SK-N-SH treated with all-trans-retinoic acid at 6 μM for 48 hours (cell line): ENCODE data around the gene GRIN3A.

Source experiments
- ATAC-seq: fragments of 200-7000 bp; cut with Tn5 transposase; 3 replicates; pipeline ENCODE4 v1.9.1; 2020; ENCODE audit warnings: mild to moderate bottlenecking, moderate library complexity
- ARNTL ChIP-seq: fragments of 450-650 bp; formaldehyde crosslinking; IDR thresholded peaks from 2 replicates; pipeline ENCODE4 v1.5.0; 2020; ENCODE audit warnings: low read depth, mild to moderate bottlenecking, moderate library complexity, borderline replicate concordance
- BACH2 ChIP-seq: fragments of 250-450 bp; sonication (Bioruptor Pico); IDR thresholded peaks from 2 replicates; pipeline ENCODE4 v1.9.0; 2021; ENCODE audit warnings: mild to moderate bottlenecking, borderline replicate concordance
- CSDC2 ChIP-seq: fragments of 250-450 bp; sonication (Bioruptor Pico); IDR thresholded peaks from 2 replicates; pipeline ENCODE4 v1.5.0; 2020; ENCODE audit warnings: mild to moderate bottlenecking, moderate library complexity
- CSRNP3 ChIP-seq: fragments of 250-450 bp; sonication (Bioruptor Pico); IDR thresholded peaks from 2 replicates; pipeline ENCODE4 v1.5.1; 2021; ENCODE audit warnings: mild to moderate bottlenecking, moderate library complexity
- ESRRG ChIP-seq: fragments of 250-450 bp; sonication (Bioruptor Pico); IDR thresholded peaks from 2 replicates; pipeline ENCODE4 v1.6.1; 2021; ENCODE audit warnings: mild to moderate bottlenecking
- GLIS3 ChIP-seq: fragments of 250-450 bp; sonication (Bioruptor Pico); IDR thresholded peaks from 2 replicates; pipeline ENCODE4 v1.5.0; 2020; ENCODE audit warnings: mild to moderate bottlenecking, moderate library complexity
- ISL1 ChIP-seq: fragments of 250-450 bp; sonication (Bioruptor Pico); IDR thresholded peaks from 2 replicates; pipeline ENCODE4 v2.1.2; 2022; ENCODE audit warnings: mild to moderate bottlenecking, moderate library complexity
- OSR1 ChIP-seq: fragments of 250-450 bp; sonication (Bioruptor Pico); IDR thresholded peaks from 2 replicates; pipeline ENCODE4 v1.8.0; 2022; ENCODE audit warnings: moderate library complexity, mild to moderate bottlenecking, inconsistent platforms
- PPARA ChIP-seq: fragments of 250-450 bp; sonication (Bioruptor Pico); IDR thresholded peaks from 2 replicates; pipeline ENCODE4 v1.5.0; 2020; ENCODE audit warnings: mild to moderate bottlenecking, borderline replicate concordance
- RARB ChIP-seq: fragments of 250-450 bp; sonication (Bioruptor Pico); IDR thresholded peaks from 2 replicates; pipeline ENCODE4 v1.8.0; 2021; ENCODE audit warnings: mild to moderate bottlenecking, moderate library complexity
- SNAI2 ChIP-seq: fragments of 250-450 bp; sonication (Bioruptor Pico); IDR thresholded peaks from 2 replicates; pipeline ENCODE4 v1.5.0; 2020; ENCODE audit warnings: mild to moderate bottlenecking, moderate library complexity
- TCF4 ChIP-seq: fragments of 250-450 bp; sonication (Bioruptor Pico); IDR thresholded peaks from 2 replicates; pipeline ENCODE4 v1.8.0; 2021; ENCODE audit warnings: mild to moderate bottlenecking, moderate library complexity, borderline replicate concordance
- TOX ChIP-seq: fragments of 250-450 bp; sonication (Bioruptor Pico); IDR thresholded peaks from 2 replicates; pipeline ENCODE4 v1.8.0; 2021; ENCODE audit warnings: mild to moderate bottlenecking, moderate library complexity, borderline replicate concordance
- TSHZ2 ChIP-seq: fragments of 250-450 bp; sonication (Bioruptor Pico); IDR thresholded peaks from 2 replicates; pipeline ENCODE4 v1.5.0; 2020; ENCODE audit warnings: mild to moderate bottlenecking, moderate library complexity
- ZC3H10 ChIP-seq: fragments of 250-450 bp; sonication (Bioruptor Pico); IDR thresholded peaks from 2 replicates; pipeline ENCODE4 v1.5.1; 2021; ENCODE audit warnings: mild to moderate bottlenecking, moderate library complexity
- ZFP3 ChIP-seq: fragments of 250-450 bp; sonication (Bioruptor Pico); IDR thresholded peaks from 2 replicates; pipeline ENCODE4 v1.5.0; 2020; ENCODE audit warnings: mild to moderate bottlenecking, moderate library complexity
- ZFP30 ChIP-seq: fragments of 450-650 bp; formaldehyde crosslinking; IDR thresholded peaks from 2 replicates; pipeline ENCODE4 v1.5.0; 2022; ENCODE audit warnings: mild to moderate bottlenecking, moderate library complexity
- ZNF565 ChIP-seq: fragments of 450-650 bp; formaldehyde crosslinking; conservative IDR thresholded peaks from 2 replicates; pipeline ENCODE4 v1.5.0; 2020; ENCODE audit warnings: low read depth, mild to moderate bottlenecking, moderate library complexity
- ZNF70 ChIP-seq: fragments of 450-650 bp; formaldehyde crosslinking; IDR thresholded peaks from 2 replicates; pipeline ENCODE4 v1.5.0; 2020; ENCODE audit warnings: mild to moderate bottlenecking, moderate library complexity
- ZNF8 ChIP-seq: fragments of 450-650 bp; formaldehyde crosslinking; IDR thresholded peaks from 2 replicates; pipeline ENCODE4 v1.5.0; 2020; ENCODE audit warnings: mild to moderate bottlenecking, moderate library complexity
- TF ChIP-seq, protein P1 (sequence below): fragments of 250-450 bp; sonication (Bioruptor Pico); IDR thresholded peaks from 2 replicates; pipeline ENCODE4 v1.8.0; 2020; ENCODE audit warnings: mild to moderate bottlenecking, moderate library complexity, borderline replicate concordance
- TF ChIP-seq, protein P2 (sequence below): fragments of 250-450 bp; sonication (Bioruptor Pico); IDR thresholded peaks from 2 replicates; pipeline ENCODE4 v1.5.1; 2020; ENCODE audit warnings: low read depth, mild to moderate bottlenecking, moderate library complexity
- TF ChIP-seq, protein P3 (sequence below): fragments of 250-450 bp; sonication (Bioruptor Pico); IDR thresholded peaks from 2 replicates; pipeline ENCODE4 v1.8.0; 2021; ENCODE audit warnings: low read depth, mild to moderate bottlenecking, moderate library complexity, borderline replicate concordance

The GRIN3A gene

DNA sequence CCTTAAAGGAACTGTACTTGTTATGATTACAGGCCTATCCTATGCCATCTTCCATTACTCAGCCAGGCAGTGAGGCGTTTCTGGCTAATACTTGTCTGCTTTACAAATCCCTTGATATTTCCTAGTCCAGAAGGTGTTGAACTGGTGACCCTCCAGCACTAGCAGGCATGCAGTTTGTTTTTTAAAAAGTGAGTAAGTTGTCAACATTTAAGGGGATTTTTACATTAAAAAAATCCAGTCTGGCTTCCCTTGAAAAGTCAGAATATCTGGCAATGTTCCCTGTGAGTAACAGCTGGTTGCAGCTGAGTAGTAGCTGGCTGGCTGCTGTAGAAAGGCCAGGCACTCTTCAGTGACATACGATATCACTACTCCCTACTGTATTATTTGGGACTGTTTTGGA, 21.8 kb downstream of the GRIN3A start:
- no peak for ATAC-seq
- no peak for TF ChIP-seq ISL1
- TF ChIP-seq ZFP3: no peak
- TF ChIP-seq, protein P1, sequence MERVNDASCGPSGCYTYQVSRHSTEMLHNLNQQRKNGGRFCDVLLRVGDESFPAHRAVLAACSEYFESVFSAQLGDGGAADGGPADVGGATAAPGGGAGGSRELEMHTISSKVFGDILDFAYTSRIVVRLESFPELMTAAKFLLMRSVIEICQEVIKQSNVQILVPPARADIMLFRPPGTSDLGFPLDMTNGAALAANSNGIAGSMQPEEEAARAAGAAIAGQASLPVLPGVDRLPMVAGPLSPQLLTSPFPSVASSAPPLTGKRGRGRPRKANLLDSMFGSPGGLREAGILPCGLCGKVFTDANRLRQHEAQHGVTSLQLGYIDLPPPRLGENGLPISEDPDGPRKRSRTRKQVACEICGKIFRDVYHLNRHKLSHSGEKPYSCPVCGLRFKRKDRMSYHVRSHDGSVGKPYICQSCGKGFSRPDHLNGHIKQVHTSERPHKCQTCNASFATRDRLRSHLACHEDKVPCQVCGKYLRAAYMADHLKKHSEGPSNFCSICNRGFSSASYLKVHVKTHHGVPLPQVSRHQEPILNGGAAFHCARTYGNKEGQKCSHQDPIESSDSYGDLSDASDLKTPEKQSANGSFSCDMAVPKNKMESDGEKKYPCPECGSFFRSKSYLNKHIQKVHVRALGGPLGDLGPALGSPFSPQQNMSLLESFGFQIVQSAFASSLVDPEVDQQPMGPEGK: no peak
- no peak for TF ChIP-seq CSRNP3 (CRISPR knock-in tag)
- no peak for TF ChIP-seq TOX (CRISPR knock-in tag)
- TF ChIP-seq PPARA (CRISPR knock-in tag): no peak
- TF ChIP-seq ZFP30: no peak
- TF ChIP-seq, protein P2, sequence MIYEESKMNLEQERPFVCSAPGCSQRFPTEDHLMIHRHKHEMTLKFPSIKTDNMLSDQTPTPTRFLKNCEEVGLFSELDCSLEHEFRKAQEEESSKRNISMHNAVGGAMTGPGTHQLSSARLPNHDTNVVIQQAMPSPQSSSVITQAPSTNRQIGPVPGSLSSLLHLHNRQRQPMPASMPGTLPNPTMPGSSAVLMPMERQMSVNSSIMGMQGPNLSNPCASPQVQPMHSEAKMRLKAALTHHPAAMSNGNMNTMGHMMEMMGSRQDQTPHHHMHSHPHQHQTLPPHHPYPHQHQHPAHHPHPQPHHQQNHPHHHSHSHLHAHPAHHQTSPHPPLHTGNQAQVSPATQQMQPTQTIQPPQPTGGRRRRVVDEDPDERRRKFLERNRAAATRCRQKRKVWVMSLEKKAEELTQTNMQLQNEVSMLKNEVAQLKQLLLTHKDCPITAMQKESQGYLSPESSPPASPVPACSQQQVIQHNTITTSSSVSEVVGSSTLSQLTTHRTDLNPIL (CRISPR knock-in tag): no peak
- no peak for TF ChIP-seq ZC3H10
- TF ChIP-seq TSHZ2: no peak
- TF ChIP-seq ZNF8: no peak
- TF ChIP-seq ZNF70: no peak
- TF ChIP-seq OSR1 (CRISPR knock-in tag): no peak
- no peak for TF ChIP-seq ZNF565 (CRISPR knock-in tag)
- no peak for TF ChIP-seq BACH2
- no peak for TF ChIP-seq CSDC2 (CRISPR knock-in tag)
- no peak for TF ChIP-seq ESRRG
- no peak for TF ChIP-seq TCF4
- no peak for TF ChIP-seq ARNTL (CRISPR knock-in tag)

DNA sequence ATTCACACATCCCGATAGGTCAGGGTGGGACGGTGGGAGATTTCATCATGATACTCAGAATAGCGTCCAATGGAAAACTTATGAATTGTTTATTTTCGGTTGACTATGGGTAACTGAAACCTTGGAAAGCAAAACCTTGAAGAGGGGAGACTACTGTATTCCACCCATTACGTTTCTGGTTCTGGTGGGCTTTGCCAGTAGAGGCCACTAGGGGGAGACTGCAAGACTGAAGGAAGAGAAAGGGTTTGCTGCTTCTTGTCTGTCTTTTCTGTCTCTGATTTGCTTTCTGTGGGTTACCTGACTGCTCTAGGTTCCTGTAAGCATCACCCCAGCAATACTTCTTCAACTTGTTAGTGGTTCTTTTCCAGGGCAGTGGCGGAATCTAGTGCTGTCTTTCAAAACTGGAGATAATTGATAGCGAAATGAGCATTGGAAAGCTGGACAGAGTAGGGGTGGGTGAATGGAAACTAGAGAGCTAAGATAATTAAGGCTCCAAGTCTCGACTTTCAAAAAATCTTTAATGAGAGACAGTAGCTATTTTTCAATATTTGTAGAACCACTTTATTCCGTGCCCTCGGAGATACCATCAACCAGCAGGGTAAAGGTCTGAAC, 27.0 kb downstream of the GRIN3A start:
- ATAC-seq: peak; percentile 63; the same call in 2 of the 3 replicates
- TF ChIP-seq CSRNP3 (CRISPR knock-in tag) (no peak), TSHZ2 (no peak), SNAI2 (CRISPR knock-in tag) (no peak), ZFP3 (no peak), ZFP30 (no peak), ARNTL (CRISPR knock-in tag) (no peak), RARB (no peak), GLIS3 (CRISPR knock-in tag) (no peak), TOX (CRISPR knock-in tag) (no peak), ESRRG (no peak), ISL1 (no peak), PPARA (CRISPR knock-in tag) (no peak), ZNF8 (no peak), BACH2 (no peak), TCF4 (no peak), OSR1 (CRISPR knock-in tag) (no peak), ZNF565 (CRISPR knock-in tag) (no peak), ZC3H10 (no peak)
- TF ChIP-seq, protein P2 (CRISPR knock-in tag): no peak
- TF ChIP-seq, protein P3, sequence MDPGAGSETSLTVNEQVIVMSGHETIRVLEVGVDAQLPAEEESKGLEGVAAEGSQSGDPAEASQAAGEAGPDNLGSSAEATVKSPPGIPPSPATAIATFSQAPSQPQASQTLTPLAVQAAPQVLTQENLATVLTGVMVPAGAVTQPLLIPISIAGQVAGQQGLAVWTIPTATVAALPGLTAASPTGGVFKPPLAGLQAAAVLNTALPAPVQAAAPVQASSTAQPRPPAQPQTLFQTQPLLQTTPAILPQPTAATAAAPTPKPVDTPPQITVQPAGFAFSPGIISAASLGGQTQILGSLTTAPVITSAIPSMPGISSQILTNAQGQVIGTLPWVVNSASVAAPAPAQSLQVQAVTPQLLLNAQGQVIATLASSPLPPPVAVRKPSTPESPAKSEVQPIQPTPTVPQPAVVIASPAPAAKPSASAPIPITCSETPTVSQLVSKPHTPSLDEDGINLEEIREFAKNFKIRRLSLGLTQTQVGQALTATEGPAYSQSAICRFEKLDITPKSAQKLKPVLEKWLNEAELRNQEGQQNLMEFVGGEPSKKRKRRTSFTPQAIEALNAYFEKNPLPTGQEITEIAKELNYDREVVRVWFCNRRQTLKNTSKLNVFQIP (CRISPR knock-in tag): no peak
